Measurements from ENCODE around the gene TPD52L1. TPM values are rescaled to one million over a fixed set of nuclear protein-coding genes. Genes with fewer than 3 reads are reported as not detected.

TPD52L1 gene
- total and polyA plus RNA-seq, 8 donors, result 21.2 to 51.6 (median 24.4) TPM

DNA sequence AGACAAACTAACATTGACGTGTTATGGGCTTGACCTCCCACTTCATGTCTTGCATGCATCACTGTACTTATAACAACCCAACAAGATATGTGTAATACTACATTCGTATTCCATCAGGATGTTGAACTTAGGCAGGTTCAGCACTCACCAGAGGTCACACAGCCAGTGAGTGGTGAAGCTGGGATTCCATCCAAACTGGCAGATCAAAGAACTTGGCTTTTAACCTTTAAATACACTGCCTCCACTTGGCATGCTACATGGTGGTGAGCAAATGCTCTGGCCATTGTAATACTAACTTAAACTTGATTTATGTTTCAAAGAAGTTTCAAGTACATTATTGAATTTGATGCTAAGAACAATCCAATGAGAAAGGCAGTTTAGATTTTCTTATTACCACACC lies 158.9 kb downstream of the TPD52L1 start:
- FAIRE-seq, result no peak

DNA sequence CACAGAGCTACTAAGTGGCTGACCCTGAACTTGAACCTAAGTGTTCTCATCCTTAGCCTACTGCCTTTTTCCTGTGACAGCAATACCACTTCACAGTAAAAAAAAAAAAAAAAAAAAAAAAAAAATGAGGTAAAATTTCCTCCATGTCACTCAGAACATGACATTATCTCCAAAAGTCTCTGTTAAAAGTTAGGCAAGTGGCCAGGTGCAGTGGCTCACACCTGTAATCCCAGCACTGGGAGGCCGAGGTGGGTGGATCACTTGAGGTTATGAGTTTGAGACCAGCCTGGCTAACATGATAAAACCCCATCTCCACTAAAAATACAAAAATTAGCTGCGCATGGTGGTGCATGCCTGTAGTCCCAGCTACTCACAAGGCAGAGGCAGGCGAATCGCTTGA lies 159.4 kb downstream of the TPD52L1 start:
- H3K9me3 ChIP-seq, result no peaks in the 10 kb centered on the region
- no peak for DNase-seq
- 76 to 79% methylated on average over 4 of the region's 4 CpGs for WGBS, 2 donors
- H3K4me3 ChIP-seq, result no peak overlapping the region
- H3K36me3 ChIP-seq, result no peaks in the 10 kb centered on the region
- H3K4me1 ChIP-seq, result no peaks in the 10 kb centered on the region
- H3K27me3 ChIP-seq, result peaks cover 0 to 2% (median 0%) of the 10 kb centered on the region in 4 donors
- no peak for FAIRE-seq
- TF ChIP-seq, protein P1, sequence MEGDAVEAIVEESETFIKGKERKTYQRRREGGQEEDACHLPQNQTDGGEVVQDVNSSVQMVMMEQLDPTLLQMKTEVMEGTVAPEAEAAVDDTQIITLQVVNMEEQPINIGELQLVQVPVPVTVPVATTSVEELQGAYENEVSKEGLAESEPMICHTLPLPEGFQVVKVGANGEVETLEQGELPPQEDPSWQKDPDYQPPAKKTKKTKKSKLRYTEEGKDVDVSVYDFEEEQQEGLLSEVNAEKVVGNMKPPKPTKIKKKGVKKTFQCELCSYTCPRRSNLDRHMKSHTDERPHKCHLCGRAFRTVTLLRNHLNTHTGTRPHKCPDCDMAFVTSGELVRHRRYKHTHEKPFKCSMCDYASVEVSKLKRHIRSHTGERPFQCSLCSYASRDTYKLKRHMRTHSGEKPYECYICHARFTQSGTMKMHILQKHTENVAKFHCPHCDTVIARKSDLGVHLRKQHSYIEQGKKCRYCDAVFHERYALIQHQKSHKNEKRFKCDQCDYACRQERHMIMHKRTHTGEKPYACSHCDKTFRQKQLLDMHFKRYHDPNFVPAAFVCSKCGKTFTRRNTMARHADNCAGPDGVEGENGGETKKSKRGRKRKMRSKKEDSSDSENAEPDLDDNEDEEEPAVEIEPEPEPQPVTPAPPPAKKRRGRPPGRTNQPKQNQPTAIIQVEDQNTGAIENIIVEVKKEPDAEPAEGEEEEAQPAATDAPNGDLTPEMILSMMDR (IDR thresholded peaks at IDR 0.05), result no peak
- intact Hi-C loops (cut with DNase I), result loop anchor here in 1 of 3 donors (5.0 kb wide), 1 partner anchor 454 kb away; no protein-coding TSS in a partner anchor
- H3K27ac ChIP-seq, result no peak overlapping the region
- ATAC-seq, result no peak

More for the DNA sequence above, 158.9 kb downstream of the TPD52L1 start:
- no peak overlapping the region for H3K27ac ChIP-seq
- no peaks in the 10 kb centered on the region for H3K4me1 ChIP-seq
- ATAC-seq (peak in 1 of 4 donors; percentile 8), DNase-seq (no peak)
- no peaks in the 10 kb centered on the region for H3K36me3 ChIP-seq
- TF ChIP-seq, protein P1 (IDR thresholded peaks at IDR 0.05), result no peak
- no peak overlapping the region for H3K4me3 ChIP-seq
- H3K27me3 ChIP-seq, result no peaks in the 10 kb centered on the region
- intact Hi-C loops (cut with DNase I), result loop anchor here in 1 of 3 donors (5.0 kb wide), 1 partner anchor 455 kb away; no protein-coding TSS in a partner anchor
- 55 to 69% methylated on average over 2 of the region's 2 CpGs for WGBS, 2 donors
- H3K9me3 ChIP-seq, result no peaks in the 10 kb centered on the region

Other genes starting within 250 kb of the TPD52L1 start
- 10 to 100 TPM in 2 of 6 donors, 1 to 10 TPM in 4; 4.6 to 14.3 (median 8.3) TPM for gene RNF217, start 191.3 kb upstream of the TPD52L1 start, total RNA-seq
- gene RNF217, start 191.3 kb upstream of the TPD52L1 start, polyA plus RNA-seq, result 1 to 10 TPM; 3.4 to 3.6 TPM
- gene HDDC2, start 148.2 kb downstream of the TPD52L1 start, total RNA-seq, result 10 to 100 TPM; 22.9 to 33.9 (median 27.1) TPM
- gene HDDC2, start 148.2 kb downstream of the TPD52L1 start, polyA plus RNA-seq, result 10 to 100 TPM; 37.9 to 45.9 TPM

Data from pancreas (tissue), 10 donors.